Ovary (tissue), 1 donor: ENCODE measurements around the gene MKRN1.

Experiments used
- EP300 ChIP-seq: sonication (generic); formaldehyde crosslinking; IDR thresholded peaks from one replicate; pipeline ENCODE4 v1.6.1; 2017; ENCODE audit warnings: antibody characterized with exemption
- POLR2A ChIP-seq: fragments of 450-650 bp; IDR thresholded peaks from one replicate; pipeline ENCODE4 v1.6.1; 2017; ENCODE audit warnings: antibody characterized with exemption, mild to moderate bottlenecking, moderate library complexity

- no peak for TF ChIP-seq POLR2A
- TF ChIP-seq EP300, result no peak
Observed at GRCh38 chr7:140454657-140455015, 24.7 kb downstream of the MKRN1 start.
